GM12892 (cell line): ENCODE measurements around the gene MOG.

Experiments used
- POLR2A ChIP-seq: IDR thresholded peaks from 2 replicates; pipeline ENCODE4 v1.6.1; 2011; ENCODE audit warnings: low read depth, low read length, control low read depth
- TAF1 ChIP-seq: IDR thresholded peaks from 2 replicates; pipeline ENCODE4 v1.6.1; 2011; ENCODE audit warnings: low read depth, mild to moderate bottlenecking, control low read depth, low read length, borderline replicate concordance

- TF ChIP-seq POLR2A: no peak
- no peak for TF ChIP-seq TAF1
Observed at GRCh38 chr6:29653452-29654038, 3.3 kb upstream of the MOG start.
